GM12864 (cell line): Measurements from ENCODE around the gene CSNK1G1.

Experiments
- DNase-seq: peaks from one replicate; pipeline ENCODE4 v3.0.0-alpha.2; 2011; ENCODE audit warnings: low read depth
- H3K4me3 ChIP-seq: 2 replicates; pipeline ENCODE4 v1.5.1; 2011; ENCODE audit warnings: mild to moderate bottlenecking, low read depth, low read length, control low read depth
- CTCF ChIP-seq: IDR thresholded peaks from 2 replicates; pipeline ENCODE4 v1.5.1; 2011; ENCODE audit warnings: low read depth, mild to moderate bottlenecking, moderate library complexity, low read length, control low read depth, inconsistent platforms; ENCODE audit errors: missing control alignments

Gene CSNK1G1

GRCh38 chr15:64166102-64166890 is 189.7 kb downstream of the CSNK1G1 start:
- TF ChIP-seq CTCF: no peak
- DNase-seq: no peak
- no peak overlapping the region for H3K4me3 ChIP-seq

- no peak overlapping the region for H3K4me3 ChIP-seq
- peak; percentile 39 for DNase-seq
- no peak for TF ChIP-seq CTCF
Measured at GRCh38 chr15:64164436-64164835, 191.5 kb downstream of the CSNK1G1 start.

- peak overlapping the region; percentile 57 for H3K4me3 ChIP-seq
- no peak for TF ChIP-seq CTCF
- no peak for DNase-seq
Measured at GRCh38 chr15:64163659-64164362, 192.2 kb downstream of the CSNK1G1 start.

- TF ChIP-seq CTCF: peak; percentile 51
- peak within 1 kb of the TSS; percentile 75 for H3K4me3 ChIP-seq
Measured at GRCh38 chr15:64162869-64163658, 192.9 kb downstream of the CSNK1G1 start, which contains the start of gene PPIB. TSS of gene PPIB (minus strand) at chr15:64163022. CDS start at chr15:64162986, 36 bp downstream.

GRCh38 chr15:64162478-64162868 is 193.5 kb downstream of the CSNK1G1 start:
- no peak for TF ChIP-seq CTCF
- no peak for DNase-seq
- peak overlapping the region; percentile 75 for H3K4me3 ChIP-seq

More at GRCh38 chr15:64162869-64163658, 192.9 kb downstream of the CSNK1G1 start, which contains the start of gene PPIB:
- peak; percentile 91 for DNase-seq

GRCh38 chr15:64161688-64162477 is 194.1 kb downstream of the CSNK1G1 start:
- peak overlapping the region; percentile 75 for H3K4me3 ChIP-seq
- DNase-seq: no peak
- TF ChIP-seq CTCF: no peak
